GM23338 (cell line): ENCODE data around the gene KCNK15.

Experiments used
- CREB1 ChIP-seq: fragments of 250-450 bp; sonication (Bioruptor Pico); IDR thresholded peaks from 2 replicates; pipeline ENCODE4 v1.5.0; 2020; ENCODE audit warnings: low read depth, mild to moderate bottlenecking, moderate library complexity
- EZH2 ChIP-seq: fragments of 200-600 bp; sonication (generic); IDR thresholded peaks from one replicate; pipeline ENCODE4 v1.8.0; 2017; ENCODE audit warnings: antibody characterized with exemption, mild to moderate bottlenecking, low read depth; ENCODE audit not compliant: unreplicated experiment
- EZH2phosphoT487 ChIP-seq: fragments of 200-600 bp; sonication (generic); IDR thresholded peaks from one replicate; pipeline ENCODE4 v1.8.1; 2018; ENCODE audit warnings: antibody characterized with exemption; ENCODE audit not compliant: unreplicated experiment
- JUNB ChIP-seq: IDR thresholded peaks from one replicate; pipeline ENCODE4 v1.6.1; 2016; ENCODE audit warnings: antibody characterized with exemption; ENCODE audit not compliant: unreplicated experiment
- NANOG ChIP-seq: IDR thresholded peaks from 2 replicates; pipeline ENCODE4 v1.6.1; 2016; ENCODE audit warnings: antibody characterized with exemption, borderline replicate concordance
- POLR2AphosphoS5 ChIP-seq: IDR thresholded peaks from 2 replicates; pipeline ENCODE4 v1.6.1; 2016; ENCODE audit warnings: antibody characterized with exemption, low read depth
- STAT1 ChIP-seq: IDR thresholded peaks from one replicate; pipeline ENCODE4 v1.6.1; 2016; ENCODE audit warnings: antibody characterized with exemption; ENCODE audit not compliant: unreplicated experiment
- ZNF114 ChIP-seq: fragments of 250-450 bp; sonication (Bioruptor Pico); IDR thresholded peaks from 2 replicates; pipeline ENCODE4 v1.5.0; 2020; ENCODE audit warnings: mild to moderate bottlenecking, moderate library complexity
- TF ChIP-seq, protein P1 (sequence below), 2 experiments: fragments of 200-600 bp in 1 of 2; sonication (generic) in 1 of 2; conservative IDR thresholded peaks; 2 replicates each; pipeline versions ENCODE4 v1.5.1 to v1.6.1; 2016 to 2017; ENCODE audit warnings: antibody characterized with exemption in 2 of 2, low read depth in 2 of 2, mild to moderate bottlenecking in 2 of 2, moderate library complexity in 1 of 2
- TF ChIP-seq, protein P2 (sequence below): IDR thresholded peaks from one replicate; pipeline ENCODE4 v1.6.1; 2018; ENCODE audit warnings: antibody characterized with exemption; ENCODE audit not compliant: unreplicated experiment
- TF ChIP-seq, protein P3 (sequence below): IDR thresholded peaks from 2 replicates; pipeline ENCODE4 v1.6.1; 2016; ENCODE audit warnings: antibody characterized with exemption
- TF ChIP-seq, protein P4 (sequence below): fragments of 250-450 bp; sonication (Bioruptor Pico); IDR thresholded peaks from 2 replicates; pipeline ENCODE4 v1.5.0; 2020; ENCODE audit warnings: mild to moderate bottlenecking, moderate library complexity

DNA sequence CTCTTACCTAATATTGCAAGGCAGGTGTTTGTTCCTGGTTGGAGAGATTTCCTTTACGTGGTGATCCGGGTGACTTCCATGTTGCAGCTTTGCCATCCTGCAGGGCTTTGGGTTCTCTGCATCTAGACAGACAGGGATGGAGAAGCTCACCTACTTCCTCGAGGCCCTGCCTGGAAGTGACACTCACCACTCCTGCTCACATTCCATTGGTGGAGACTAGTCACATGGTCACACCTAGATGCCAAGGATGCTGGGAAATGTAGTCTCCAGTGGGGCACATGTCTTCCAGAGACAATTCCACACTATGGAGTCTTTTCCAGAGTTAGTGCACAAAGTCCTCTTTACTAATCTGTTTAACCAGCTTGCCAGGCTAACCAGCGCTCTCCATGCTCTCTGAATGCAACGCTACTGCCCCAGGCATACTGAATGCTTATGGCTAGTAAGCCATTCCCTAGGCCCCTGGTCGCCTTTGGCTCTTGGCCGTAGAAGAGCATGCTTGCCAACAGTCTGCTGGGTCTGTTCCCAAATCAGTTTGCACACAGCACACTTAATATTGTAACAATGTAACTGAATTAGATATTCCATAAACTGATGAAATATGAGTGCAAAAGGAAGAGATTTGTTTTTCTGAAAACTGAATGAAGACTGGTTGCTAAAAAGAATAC is 6.7 kb upstream of the KCNK15 start:
- TF ChIP-seq, protein P1, sequence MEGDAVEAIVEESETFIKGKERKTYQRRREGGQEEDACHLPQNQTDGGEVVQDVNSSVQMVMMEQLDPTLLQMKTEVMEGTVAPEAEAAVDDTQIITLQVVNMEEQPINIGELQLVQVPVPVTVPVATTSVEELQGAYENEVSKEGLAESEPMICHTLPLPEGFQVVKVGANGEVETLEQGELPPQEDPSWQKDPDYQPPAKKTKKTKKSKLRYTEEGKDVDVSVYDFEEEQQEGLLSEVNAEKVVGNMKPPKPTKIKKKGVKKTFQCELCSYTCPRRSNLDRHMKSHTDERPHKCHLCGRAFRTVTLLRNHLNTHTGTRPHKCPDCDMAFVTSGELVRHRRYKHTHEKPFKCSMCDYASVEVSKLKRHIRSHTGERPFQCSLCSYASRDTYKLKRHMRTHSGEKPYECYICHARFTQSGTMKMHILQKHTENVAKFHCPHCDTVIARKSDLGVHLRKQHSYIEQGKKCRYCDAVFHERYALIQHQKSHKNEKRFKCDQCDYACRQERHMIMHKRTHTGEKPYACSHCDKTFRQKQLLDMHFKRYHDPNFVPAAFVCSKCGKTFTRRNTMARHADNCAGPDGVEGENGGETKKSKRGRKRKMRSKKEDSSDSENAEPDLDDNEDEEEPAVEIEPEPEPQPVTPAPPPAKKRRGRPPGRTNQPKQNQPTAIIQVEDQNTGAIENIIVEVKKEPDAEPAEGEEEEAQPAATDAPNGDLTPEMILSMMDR (conservative IDR thresholded peaks at IDR 0.05; ENCODE audit: low read depth in 2 of 2) = no peak
- TF ChIP-seq, protein P2, sequence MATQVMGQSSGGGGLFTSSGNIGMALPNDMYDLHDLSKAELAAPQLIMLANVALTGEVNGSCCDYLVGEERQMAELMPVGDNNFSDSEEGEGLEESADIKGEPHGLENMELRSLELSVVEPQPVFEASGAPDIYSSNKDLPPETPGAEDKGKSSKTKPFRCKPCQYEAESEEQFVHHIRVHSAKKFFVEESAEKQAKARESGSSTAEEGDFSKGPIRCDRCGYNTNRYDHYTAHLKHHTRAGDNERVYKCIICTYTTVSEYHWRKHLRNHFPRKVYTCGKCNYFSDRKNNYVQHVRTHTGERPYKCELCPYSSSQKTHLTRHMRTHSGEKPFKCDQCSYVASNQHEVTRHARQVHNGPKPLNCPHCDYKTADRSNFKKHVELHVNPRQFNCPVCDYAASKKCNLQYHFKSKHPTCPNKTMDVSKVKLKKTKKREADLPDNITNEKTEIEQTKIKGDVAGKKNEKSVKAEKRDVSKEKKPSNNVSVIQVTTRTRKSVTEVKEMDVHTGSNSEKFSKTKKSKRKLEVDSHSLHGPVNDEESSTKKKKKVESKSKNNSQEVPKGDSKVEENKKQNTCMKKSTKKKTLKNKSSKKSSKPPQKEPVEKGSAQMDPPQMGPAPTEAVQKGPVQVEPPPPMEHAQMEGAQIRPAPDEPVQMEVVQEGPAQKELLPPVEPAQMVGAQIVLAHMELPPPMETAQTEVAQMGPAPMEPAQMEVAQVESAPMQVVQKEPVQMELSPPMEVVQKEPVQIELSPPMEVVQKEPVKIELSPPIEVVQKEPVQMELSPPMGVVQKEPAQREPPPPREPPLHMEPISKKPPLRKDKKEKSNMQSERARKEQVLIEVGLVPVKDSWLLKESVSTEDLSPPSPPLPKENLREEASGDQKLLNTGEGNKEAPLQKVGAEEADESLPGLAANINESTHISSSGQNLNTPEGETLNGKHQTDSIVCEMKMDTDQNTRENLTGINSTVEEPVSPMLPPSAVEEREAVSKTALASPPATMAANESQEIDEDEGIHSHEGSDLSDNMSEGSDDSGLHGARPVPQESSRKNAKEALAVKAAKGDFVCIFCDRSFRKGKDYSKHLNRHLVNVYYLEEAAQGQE = no peak
- TF ChIP-seq POLR2AphosphoS5 = no peak
- TF ChIP-seq JUNB = no peak
- no peak for TF ChIP-seq EZH2
- no peak for TF ChIP-seq CREB1 (CRISPR knock-in tag)
- TF ChIP-seq, protein P3, sequence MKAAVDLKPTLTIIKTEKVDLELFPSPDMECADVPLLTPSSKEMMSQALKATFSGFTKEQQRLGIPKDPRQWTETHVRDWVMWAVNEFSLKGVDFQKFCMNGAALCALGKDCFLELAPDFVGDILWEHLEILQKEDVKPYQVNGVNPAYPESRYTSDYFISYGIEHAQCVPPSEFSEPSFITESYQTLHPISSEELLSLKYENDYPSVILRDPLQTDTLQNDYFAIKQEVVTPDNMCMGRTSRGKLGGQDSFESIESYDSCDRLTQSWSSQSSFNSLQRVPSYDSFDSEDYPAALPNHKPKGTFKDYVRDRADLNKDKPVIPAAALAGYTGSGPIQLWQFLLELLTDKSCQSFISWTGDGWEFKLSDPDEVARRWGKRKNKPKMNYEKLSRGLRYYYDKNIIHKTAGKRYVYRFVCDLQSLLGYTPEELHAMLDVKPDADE = peak; percentile 62; the same call in 1 of the 2 replicates
- TF ChIP-seq STAT1 = no peak
- no peak for TF ChIP-seq EZH2phosphoT487
- TF ChIP-seq, protein P4, sequence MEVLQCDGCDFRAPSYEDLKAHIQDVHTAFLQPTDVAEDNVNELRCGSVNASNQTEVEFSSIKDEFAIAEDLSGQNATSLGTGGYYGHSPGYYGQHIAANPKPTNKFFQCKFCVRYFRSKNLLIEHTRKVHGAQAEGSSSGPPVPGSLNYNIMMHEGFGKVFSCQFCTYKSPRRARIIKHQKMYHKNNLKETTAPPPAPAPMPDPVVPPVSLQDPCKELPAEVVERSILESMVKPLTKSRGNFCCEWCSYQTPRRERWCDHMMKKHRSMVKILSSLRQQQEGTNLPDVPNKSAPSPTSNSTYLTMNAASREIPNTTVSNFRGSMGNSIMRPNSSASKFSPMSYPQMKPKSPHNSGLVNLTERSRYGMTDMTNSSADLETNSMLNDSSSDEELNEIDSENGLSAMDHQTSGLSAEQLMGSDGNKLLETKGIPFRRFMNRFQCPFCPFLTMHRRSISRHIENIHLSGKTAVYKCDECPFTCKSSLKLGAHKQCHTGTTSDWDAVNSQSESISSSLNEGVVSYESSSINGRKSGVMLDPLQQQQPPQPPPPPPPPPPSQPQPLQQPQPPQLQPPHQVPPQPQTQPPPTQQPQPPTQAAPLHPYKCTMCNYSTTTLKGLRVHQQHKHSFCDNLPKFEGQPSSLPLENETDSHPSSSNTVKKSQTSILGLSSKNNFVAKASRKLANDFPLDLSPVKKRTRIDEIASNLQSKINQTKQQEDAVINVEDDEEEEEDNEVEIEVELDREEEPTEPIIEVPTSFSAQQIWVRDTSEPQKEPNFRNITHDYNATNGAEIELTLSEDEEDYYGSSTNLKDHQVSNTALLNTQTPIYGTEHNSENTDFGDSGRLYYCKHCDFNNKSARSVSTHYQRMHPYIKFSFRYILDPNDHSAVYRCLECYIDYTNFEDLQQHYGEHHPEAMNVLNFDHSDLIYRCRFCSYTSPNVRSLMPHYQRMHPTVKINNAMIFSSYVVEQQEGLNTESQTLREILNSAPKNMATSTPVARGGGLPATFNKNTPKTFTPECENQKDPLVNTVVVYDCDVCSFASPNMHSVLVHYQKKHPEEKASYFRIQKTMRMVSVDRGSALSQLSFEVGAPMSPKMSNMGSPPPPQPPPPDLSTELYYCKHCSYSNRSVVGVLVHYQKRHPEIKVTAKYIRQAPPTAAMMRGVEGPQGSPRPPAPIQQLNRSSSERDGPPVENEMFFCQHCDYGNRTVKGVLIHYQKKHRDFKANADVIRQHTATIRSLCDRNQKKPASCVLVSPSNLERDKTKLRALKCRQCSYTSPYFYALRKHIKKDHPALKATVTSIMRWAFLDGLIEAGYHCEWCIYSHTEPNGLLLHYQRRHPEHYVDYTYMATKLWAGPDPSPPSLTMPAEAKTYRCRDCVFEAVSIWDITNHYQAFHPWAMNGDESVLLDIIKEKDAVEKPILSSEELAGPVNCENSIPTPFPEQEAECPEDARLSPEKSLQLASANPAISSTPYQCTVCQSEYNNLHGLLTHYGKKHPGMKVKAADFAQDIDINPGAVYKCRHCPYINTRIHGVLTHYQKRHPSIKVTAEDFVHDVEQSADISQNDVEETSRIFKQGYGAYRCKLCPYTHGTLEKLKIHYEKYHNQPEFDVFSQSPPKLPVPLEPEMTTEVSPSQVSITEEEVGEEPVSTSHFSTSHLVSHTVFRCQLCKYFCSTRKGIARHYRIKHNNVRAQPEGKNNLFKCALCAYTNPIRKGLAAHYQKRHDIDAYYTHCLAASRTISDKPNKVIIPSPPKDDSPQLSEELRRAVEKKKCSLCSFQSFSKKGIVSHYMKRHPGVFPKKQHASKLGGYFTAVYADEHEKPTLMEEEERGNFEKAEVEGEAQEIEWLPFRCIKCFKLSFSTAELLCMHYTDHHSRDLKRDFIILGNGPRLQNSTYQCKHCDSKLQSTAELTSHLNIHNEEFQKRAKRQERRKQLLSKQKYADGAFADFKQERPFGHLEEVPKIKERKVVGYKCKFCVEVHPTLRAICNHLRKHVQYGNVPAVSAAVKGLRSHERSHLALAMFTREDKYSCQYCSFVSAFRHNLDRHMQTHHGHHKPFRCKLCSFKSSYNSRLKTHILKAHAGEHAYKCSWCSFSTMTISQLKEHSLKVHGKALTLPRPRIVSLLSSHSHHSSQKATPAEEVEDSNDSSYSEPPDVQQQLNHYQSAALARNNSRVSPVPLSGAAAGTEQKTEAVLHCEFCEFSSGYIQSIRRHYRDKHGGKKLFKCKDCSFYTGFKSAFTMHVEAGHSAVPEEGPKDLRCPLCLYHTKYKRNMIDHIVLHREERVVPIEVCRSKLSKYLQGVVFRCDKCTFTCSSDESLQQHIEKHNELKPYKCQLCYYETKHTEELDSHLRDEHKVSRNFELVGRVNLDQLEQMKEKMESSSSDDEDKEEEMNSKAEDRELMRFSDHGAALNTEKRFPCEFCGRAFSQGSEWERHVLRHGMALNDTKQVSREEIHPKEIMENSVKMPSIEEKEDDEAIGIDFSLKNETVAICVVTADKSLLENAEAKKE (CRISPR knock-in tag) = no peak
- no peak for TF ChIP-seq ZNF114 (CRISPR knock-in tag)
- no peak for TF ChIP-seq NANOG
